ENCODE data around the gene PAEP. TPM values are rescaled to one million over a fixed set of nuclear protein-coding genes. Genes with fewer than 3 reads are reported as not detected.

The PAEP gene
- total RNA-seq, 1 experiment from 2014 or later = not detected

DNA sequence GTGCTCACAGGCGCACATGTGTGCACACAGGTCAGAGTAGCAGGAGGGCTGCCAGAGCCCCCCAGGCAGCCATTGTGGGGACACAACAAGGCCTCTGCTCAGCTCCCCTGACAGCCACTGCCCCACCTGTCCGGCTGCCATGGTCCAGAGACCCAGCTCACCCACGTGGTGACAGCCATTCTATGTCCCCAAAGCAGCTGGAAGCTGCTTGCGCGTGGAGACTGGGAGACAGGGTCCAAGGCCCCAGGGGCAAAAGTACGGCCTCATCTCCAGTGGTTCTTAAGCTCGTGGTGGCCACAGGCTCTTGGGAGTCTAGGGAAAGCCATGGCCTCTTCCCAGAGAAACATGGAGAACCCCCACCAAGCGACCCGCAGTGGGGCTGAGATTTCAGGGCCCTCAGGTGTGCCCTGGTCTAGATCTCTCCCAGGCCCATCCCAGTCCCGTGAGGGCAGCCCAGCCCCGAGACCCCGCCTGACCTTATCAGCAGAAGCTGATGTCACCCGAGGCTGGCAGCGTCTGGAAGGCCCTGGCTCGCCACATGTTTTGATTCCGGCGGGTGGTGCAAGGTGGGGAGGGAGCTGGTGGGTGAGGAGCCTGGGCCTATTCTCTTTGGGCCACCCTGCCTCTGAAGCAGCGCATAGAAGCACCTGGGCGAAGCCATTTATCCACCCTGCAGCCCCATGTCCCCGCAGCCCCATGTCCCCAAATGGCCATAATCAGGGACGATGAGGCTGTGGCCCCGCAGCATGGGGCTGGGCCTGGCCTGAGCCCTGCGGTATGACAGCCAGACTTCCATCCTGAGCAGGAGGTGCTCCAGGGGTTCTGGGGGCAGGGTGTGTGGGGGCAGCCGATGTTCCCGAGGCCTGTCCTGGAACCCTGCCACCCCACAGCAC lies 46.1 kb downstream of the PAEP start:
- Mint-ChIP-seq H3K4me1 (ENCODE audit: insufficient read depth, unreplicated experiment) (no peaks in the 10 kb centered on the region), H3K27me3 (ENCODE audit: insufficient read depth, unreplicated experiment) (peaks cover 32% of the 10 kb centered on the region), H3K36me3 (ENCODE audit: insufficient read depth, unreplicated experiment) (no peaks in the 10 kb centered on the region), H3K9me3 (ENCODE audit: unreplicated experiment) (no peaks in the 10 kb centered on the region), H3K27ac (ENCODE audit: low read depth, unreplicated experiment) (no peak overlapping the region), H3K4me3 (ENCODE audit: unreplicated experiment) (no peak overlapping the region)
- TF ChIP-seq, protein P1, sequence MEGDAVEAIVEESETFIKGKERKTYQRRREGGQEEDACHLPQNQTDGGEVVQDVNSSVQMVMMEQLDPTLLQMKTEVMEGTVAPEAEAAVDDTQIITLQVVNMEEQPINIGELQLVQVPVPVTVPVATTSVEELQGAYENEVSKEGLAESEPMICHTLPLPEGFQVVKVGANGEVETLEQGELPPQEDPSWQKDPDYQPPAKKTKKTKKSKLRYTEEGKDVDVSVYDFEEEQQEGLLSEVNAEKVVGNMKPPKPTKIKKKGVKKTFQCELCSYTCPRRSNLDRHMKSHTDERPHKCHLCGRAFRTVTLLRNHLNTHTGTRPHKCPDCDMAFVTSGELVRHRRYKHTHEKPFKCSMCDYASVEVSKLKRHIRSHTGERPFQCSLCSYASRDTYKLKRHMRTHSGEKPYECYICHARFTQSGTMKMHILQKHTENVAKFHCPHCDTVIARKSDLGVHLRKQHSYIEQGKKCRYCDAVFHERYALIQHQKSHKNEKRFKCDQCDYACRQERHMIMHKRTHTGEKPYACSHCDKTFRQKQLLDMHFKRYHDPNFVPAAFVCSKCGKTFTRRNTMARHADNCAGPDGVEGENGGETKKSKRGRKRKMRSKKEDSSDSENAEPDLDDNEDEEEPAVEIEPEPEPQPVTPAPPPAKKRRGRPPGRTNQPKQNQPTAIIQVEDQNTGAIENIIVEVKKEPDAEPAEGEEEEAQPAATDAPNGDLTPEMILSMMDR (IDR thresholded peaks at IDR 0.05; ENCODE audit: unreplicated experiment) = no peak
- BruUV-seq (replicated peaks) = no TSS peak
- CTCF ChIA-PET = interaction anchor here (0.9 kb wide), 1 partner anchor 28 kb away, joined by 4 read pairs; no protein-coding TSS in a partner anchor
- no peak for DNase-seq (ENCODE audit: unreplicated experiment)
- intact Hi-C loops (cut with micrococcal nuclease) = loop anchor here (10.0 kb wide), 1 partner anchor 97 kb away; the partner anchor contains the start of gene KCNT1
- POLR2A ChIA-PET = no interaction called here

DNA sequence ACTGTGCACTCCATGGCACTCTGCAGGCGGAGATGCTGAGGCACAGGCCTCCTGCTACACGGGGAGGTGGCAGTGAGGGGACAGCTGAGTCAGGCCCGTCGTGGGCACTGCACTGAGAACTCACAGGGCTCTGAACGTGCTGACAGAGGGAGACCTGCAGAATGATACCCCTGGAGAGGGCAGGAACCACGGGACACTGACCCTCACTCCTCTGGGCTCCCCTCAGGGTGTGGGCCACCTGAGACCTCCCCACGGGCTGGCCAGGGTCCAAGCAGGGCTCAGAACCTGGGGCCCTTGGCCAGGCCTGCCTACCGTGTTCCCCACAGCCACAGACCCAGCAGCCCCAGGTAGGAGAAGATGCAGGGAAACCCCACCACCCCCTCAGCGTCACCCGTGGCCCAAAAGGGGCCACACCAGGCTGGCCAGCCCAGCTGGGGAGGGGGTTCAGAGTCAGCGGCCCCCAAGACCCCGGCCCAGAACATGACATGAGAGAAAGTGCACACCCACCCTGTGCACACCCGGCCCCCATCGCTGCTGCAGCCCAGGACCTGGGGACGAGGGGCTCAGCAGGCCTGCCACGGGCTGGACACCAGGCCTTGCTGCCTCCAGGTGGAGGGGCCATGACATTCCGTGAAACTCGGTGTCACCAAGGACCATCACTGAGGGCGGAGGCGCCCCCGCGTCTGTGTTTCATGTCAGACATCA lies 46.9 kb downstream of the PAEP start:
- TF ChIP-seq, protein P1 (IDR thresholded peaks at IDR 0.05; ENCODE audit: unreplicated experiment) = no peak
- no peaks in the 10 kb centered on the region for H3K4me1 Mint-ChIP-seq (ENCODE audit: insufficient read depth, unreplicated experiment)
- POLR2A ChIA-PET = interaction anchor here (0.7 kb wide), 1 partner anchor 195 kb away, joined by 4 read pairs; no protein-coding TSS in a partner anchor
- intact Hi-C loops (cut with micrococcal nuclease) = loop anchor here (10.0 kb wide), 1 partner anchor 96 kb away; the partner anchor contains the start of gene KCNT1
- no peak overlapping the region for H3K27ac Mint-ChIP-seq (ENCODE audit: low read depth, unreplicated experiment)
- no TSS peak for BruUV-seq (replicated peaks)
- no peak overlapping the region for H3K4me3 Mint-ChIP-seq (ENCODE audit: unreplicated experiment)
- H3K36me3 Mint-ChIP-seq (ENCODE audit: insufficient read depth, unreplicated experiment) = no peaks in the 10 kb centered on the region
- H3K27me3 Mint-ChIP-seq (ENCODE audit: insufficient read depth, unreplicated experiment) = peaks cover 32% of the 10 kb centered on the region
- CTCF ChIA-PET = interaction anchor here (0.9 kb wide), 1 partner anchor 27 kb away, joined by 4 read pairs; no protein-coding TSS in a partner anchor
- no peaks in the 10 kb centered on the region for H3K9me3 Mint-ChIP-seq (ENCODE audit: unreplicated experiment)
- no peak for DNase-seq (ENCODE audit: unreplicated experiment)

DNA sequence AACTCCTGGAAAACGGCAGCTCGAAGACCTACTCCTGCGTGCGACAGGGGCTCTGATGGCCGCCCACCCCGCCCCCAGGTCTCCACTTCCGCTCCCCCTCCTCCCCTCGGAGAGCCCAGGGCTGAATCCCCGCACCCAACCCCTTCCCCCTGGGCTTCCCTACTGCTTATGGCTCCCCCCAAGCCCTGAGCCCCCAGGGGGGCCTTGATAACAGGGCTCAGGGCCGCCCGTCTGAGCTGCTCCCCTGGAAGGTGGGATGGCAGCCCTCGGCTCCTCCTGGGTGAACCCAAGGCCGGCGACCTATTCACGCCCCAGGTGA lies 47.4 kb downstream of the PAEP start:
- H3K9me3 Mint-ChIP-seq (ENCODE audit: unreplicated experiment) = no peaks in the 10 kb centered on the region
- POLR2A ChIA-PET = interaction anchor here (0.7 kb wide), 1 partner anchor 194 kb away, joined by 4 read pairs; no protein-coding TSS in a partner anchor
- H3K27ac Mint-ChIP-seq (ENCODE audit: low read depth, unreplicated experiment) = no peak overlapping the region
- H3K4me1 Mint-ChIP-seq (ENCODE audit: insufficient read depth, unreplicated experiment) = no peaks in the 10 kb centered on the region
- H3K36me3 Mint-ChIP-seq (ENCODE audit: insufficient read depth, unreplicated experiment) = no peaks in the 10 kb centered on the region
- H3K27me3 Mint-ChIP-seq (ENCODE audit: insufficient read depth, unreplicated experiment) = peaks cover 32% of the 10 kb centered on the region
- CTCF ChIA-PET = interaction anchor here (0.6 kb wide), 1 partner anchor 1213 kb away, joined by 3 read pairs; no protein-coding TSS in a partner anchor
- TF ChIP-seq, protein P1 (IDR thresholded peaks at IDR 0.05; ENCODE audit: unreplicated experiment) = no peak
- H3K4me3 Mint-ChIP-seq (ENCODE audit: unreplicated experiment) = no peak overlapping the region
- BruUV-seq (replicated peaks) = no TSS peak
- DNase-seq (ENCODE audit: unreplicated experiment) = no peak
- intact Hi-C loops (cut with micrococcal nuclease) = loop anchor here (10.0 kb wide), 1 partner anchor 96 kb away; the partner anchor contains the start of gene KCNT1
